SHP77 treated with DMSO at 0.1 percent for 48 hours (cell line): ENCODE measurements around the gene ZNF440.
"Not testable (repeated sequence)": the region's sequence is repeated elsewhere in the genome, so short reads cannot be mapped to it uniquely, and the experiment has no call there.

ENCODE experiments used
- DNase-seq: peaks from one replicate; lab custom pipeline; 2025; lab: John Stamatoyannopoulos, UW

ZNF440 gene

DNA sequence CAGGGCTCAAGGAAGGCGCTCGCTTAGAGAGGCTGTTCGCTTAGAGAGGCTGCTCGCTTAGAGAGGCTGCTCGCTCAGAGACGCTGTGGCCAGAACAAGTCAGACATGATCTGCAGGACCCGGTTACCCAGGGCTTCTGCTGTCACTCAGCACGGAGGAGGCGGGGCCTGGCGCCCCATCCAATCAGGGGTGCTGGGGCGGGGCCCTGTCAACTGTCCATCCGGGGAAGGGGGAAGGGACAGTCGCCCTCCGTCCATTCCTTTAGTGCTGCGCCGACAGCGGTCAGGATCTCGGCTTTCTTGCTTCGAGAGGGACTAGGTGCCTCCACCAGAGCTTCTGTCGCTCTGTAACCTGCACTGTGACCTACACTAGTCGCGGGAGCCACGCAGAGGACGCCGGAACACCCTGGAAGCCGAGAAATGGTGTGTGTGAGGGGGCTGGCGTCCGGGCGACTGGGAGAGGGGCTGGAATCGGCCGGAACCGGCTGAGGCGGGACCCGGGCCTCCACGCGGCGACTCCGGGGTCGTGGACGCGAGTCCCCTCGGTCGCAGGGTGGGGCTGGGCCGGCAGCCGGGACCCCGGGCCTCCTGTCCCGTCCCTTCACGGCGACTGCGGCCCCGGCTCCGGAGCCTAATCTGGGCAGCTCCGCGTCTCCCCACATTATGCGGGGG is at the start of gene ZNF440:
ZNF440 (plus strand) TSS at position 245 of the 671 bp plus-strand sequence; CDS start at position 420, 175 bp downstream.
- DNase-seq, result peak; percentile 90

DNA sequence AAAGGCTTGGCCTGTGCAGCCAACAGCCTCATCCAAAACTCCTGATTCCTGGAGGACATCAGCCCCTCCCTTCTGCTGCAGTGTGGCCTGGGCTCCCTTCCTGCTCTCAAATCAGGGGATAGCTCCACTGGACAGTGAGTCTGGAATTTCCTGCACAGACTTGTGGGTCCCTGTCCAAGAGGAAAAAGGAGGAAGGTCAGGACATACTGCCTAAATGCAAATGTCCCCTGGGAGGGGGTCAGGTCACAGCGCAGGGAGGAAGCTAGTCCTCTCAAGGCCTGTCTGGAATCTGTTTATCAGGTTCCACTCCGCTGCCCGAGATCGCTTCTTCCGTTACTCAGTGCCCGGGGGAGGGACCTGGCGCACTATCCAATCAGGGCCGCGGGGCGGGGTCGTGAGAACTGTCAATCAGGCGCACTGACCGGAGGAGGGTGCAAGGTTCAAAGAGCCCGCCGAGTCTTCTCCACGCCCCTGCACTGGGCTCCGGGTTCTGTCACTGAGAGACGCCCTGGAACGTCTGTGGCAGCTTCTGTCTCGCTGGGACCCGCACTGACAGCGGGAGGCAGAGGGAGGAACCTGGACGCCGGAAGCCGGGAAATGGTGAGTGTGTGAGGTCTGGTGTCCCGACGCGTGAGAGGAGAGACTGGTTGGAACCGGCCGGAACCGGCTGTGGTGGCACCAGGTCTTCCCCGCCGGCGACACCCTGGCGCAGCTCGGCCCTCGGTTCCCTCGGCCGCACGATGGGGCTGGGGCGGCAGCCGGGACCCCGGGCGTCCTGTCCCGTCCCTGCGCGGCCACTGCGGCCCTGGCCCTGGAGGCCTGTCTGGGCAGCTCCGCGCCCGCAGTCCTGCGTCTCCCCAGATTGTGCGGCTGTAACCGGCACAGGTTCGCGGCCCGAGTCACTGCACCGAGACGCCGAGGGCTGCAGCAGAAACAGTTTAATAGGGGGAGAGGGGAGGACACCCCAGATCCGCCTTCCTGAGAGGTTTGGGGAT is 47.2 kb upstream of the ZNF440 start, which contains the start of gene ZNF441:
ZNF441 (plus strand) TSS at position 404 of the 995 bp plus-strand sequence; CDS start at position 598, 194 bp downstream.
- DNase-seq, result peak; percentile 89

- no peak for DNase-seq
These were observed 46.4 kb upstream of the ZNF440 start for GRCh38 chr19:11767633-11768133.

- no peak for DNase-seq
These were observed 44.1 kb upstream of the ZNF440 start for GRCh38 chr19:11769995-11770394.

DNA sequence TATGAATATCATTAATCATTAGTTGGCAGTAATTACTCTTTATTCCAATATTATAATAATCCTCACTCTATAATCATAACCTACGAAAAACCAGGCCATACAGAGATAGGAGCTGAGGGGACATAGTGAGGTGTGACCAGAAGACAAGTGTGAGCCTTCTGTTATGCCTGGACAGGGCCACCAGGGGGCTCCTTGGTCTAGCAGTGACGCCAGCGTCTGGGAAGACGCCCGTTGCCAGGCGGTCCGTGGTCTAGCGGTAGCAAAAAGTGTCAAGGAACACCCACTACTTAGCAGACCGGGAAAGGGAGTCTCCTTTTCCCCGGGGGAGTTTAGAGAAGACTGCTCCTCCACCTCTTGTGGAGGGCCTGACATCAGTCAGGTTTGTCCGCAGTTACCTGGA is 42.6 kb upstream of the ZNF440 start:
- DNase-seq, result not testable (repeated sequence)

DNA sequence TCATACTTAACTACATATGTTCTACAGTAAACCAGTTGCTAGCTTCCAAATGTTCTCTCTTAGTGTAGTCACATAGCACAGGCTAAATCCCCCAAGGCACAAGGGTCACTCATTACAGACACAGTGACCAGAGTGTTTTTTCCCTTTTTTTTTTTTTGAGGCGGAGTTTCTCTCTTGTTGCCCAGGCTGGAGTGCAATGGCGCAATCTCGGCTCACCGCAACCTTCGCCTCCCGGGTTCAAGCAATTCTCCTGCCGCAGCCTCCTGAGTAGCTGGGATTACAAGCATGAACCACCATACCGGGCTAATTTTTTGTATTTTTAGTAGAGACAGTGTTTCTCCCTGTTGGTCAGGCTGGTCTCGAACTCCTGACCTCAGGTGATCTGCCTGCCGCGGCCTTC is 37.4 kb upstream of the ZNF440 start:
- not testable (repeated sequence) for DNase-seq

DNA sequence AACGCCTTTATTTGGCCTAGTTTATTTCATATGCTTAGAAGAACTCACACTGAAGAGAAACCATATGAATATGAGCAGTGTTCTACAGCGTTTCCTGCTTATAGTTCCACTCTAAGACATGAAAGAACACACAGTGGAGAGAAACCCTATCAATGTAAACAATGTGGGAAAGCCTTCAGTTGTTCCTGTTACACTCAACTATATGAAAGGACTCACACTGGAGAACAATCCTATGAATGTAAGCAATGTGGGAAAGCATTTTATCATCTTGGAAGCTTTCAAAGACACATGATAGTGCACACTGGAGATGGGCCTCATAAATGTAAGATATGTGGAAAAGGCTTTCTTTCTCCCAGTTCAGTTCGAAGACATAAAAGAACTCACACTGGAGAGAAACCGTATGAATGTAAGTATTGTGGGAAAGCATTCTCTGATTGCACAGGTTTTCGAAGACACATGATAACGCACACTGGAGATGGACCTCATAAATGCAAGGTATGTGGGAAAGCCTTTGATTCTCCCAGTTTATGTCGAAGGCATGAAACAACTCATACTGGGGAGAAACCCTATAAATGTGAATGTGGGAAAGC is 33.5 kb upstream of the ZNF440 start:
- no peak for DNase-seq

DNA sequence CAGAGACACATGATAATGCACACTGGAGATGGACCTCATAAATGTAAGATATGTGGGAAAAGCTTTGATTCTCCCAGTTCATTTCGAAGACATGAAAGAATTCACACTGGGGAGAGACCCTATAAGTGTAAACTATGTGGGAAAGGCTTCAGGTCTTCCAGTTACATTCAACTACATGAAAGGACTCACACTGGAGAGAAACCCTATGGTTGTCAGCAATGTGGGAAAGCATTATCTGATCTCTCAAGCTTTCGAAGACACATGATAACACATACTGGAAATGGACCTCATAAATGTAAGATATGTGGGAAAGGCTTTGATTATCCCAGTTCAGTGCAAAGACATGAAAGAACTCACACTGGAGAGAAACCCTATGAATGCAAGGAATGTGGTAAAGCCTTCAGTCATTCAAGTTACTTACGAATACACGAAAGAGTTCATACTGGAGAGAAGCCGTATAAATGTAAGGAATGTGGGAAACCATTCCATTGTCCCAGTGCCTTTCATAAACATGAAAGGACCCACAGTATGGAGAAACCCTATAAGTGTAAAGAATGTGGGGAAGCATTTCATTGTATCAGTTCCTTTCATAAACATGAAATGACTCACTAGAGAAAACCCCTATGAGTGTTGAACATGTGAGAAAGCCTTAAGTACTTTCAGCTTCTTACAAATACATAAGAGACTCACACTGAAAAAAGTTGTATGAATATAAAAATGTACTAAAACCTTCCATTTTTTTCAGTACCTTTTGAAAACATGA is 32.6 kb upstream of the ZNF440 start:
- DNase-seq, result no peak

- DNase-seq, result no peak
These were observed 30.3 kb upstream of the ZNF440 start for GRCh38 chr19:11783767-11784166.

DNA sequence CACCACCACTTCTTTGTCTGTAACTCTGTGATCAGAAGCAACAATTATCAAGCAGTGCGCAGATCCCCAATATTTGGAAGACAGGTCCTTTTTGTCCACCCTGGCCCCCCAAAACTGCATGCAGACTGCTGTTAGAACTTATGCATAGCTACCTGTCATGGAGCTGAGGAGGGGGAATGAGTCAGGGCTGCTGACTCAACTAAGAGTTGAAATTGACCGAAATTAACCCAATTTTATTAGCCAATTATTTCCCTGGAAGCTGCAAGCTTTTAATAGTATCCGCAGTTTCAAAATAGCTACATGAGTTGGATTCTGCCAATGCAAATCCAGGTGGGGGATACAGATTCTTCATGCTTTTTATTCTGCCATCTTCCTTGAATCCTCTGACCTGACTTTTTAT is 29.7 kb upstream of the ZNF440 start:
- DNase-seq, result no peak

GRCh38 chr19:11787536-11787935 is 26.5 kb upstream of the ZNF440 start:
- no peak for DNase-seq

GRCh38 chr19:11792942-11793341 is 21.1 kb upstream of the ZNF440 start:
- no peak for DNase-seq

DNA sequence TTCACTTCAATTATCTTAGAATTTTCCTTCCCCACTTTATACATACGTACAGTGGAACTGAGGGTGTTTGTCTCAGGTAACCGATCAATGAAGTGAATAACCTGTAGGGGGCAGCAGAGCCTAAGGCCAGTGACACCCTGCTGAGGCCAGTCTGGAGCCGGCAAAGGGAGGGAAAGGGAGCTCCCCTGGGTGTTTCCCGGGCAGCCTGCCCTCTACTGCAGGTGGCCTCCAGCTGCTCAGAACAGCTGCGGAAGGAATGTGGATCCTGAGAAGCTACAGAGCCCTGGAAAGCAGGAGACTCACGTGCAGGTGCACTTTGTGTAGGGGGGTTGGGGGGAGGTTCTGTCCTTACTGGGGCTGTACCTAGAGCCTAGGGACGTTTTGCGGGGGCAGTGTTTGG is 16.6 kb upstream of the ZNF440 start:
- peak; percentile 95 for DNase-seq

GRCh38 chr19:11798391-11799330 is 15.4 kb upstream of the ZNF440 start, which contains the start of gene ZNF491:
Gene ZNF491 (plus strand): TSS chr19:11798523. CDS start chr19:11805954, 7,431 bp downstream.
- peak; percentile 88 for DNase-seq

DNA sequence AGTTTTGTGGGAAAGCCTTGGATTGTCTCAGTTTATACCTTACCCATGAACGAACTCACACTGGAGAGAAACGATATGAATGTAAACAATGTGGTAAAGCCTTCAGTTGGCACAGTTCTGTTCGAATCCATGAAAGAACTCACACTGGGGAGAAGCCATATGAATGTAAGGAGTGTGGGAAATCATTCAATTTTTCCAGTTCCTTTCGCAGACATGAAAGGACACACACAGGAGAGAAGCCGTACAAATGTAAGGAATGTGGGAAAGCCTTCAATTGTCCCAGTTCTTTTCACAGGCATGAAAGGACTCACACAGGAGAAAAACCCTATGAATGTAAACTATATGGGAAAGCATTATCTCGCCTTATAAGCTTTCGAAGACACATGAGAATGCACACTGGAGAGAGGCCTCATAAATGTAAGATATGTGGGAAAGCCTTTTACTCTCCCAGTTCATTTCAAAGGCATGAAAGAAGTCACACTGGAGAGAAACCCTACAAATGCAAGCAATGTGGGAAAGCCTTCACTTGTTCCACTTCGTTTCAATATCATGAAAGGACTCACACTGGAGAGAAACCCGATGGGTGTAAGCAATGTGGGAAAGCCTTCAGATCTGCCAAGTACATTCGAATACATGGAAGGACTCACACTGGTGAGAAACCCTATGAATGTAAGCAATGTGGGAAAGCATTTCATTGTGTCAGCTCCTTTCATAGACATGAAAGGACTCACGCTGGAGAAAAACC is 7.5 kb upstream of the ZNF440 start:
- DNase-seq, result no peak

- no peak for DNase-seq
These were observed 7.0 kb upstream of the ZNF440 start for GRCh38 chr19:11807099-11807380.

DNA sequence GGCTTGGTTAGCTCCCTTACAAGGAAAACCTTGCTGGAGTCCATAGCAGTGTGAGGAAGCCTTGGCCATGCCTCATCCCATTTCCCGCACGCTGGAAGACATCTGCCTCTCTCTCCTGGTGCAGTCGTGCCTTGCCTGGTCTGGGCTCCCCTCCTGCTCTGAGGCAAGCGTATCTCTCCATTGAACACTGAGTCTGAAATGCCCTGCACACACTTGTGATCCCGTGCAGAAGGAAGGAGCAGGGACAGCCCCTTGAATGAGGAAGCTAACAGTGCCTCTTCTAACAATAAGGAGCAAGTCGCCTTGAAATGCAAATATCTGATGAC is 407 bp upstream of the ZNF440 start:
- DNase-seq, result no peak

DNA sequence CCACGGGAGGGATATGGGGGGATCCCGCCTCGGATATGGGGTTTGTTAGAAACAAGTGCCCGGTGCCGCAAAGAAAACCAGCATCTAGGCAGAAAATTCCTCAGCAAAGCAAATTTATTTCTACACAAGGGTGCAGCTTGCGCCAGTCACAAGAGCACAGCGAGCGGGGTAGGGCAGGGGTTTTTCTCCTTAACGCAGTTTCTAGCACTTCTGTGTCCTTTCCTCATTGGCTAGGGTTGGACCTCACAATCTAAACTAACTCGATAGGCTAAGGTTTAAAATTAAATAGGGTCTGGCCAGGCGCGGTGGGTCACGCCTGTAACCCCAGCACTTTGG is 595 bp downstream of the ZNF440 start:
- no peak for DNase-seq

GRCh38 chr19:11821474-11822109 is 7.5 kb downstream of the ZNF440 start:
- DNase-seq, result no peak
